Neural cell (in vitro differentiated cells): ENCODE data around the gene LMOD3.

ENCODE experiments used
- EP300 ChIP-seq: fragments of 450-650 bp; conservative IDR thresholded peaks from 2 replicates; pipeline ENCODE4 v1.6.1; 2014; ENCODE audit warnings: antibody characterized with exemption, mild to moderate bottlenecking, moderate library complexity; ENCODE audit not compliant: poor library complexity, severe bottlenecking
- EZH2 ChIP-seq: fragments of 200-600, 300-800 bp; shearing (Covaris generic), sonication (generic); IDR thresholded peaks from 2 replicates; pipeline ENCODE4 v1.6.1; 2014; ENCODE audit warnings: antibody characterized with exemption, low read length, borderline replicate concordance, mild to moderate bottlenecking; ENCODE audit not compliant: insufficient read depth, poor library complexity, severe bottlenecking
- POLR2AphosphoS5 ChIP-seq: IDR thresholded peaks from 2 replicates; pipeline ENCODE4 v1.6.1; 2012
- TAF1 ChIP-seq: IDR thresholded peaks from 2 replicates; pipeline ENCODE4 v1.6.1; 2012; ENCODE audit warnings: low read depth
- TF ChIP-seq, protein P1 (sequence below): IDR thresholded peaks from 2 replicates; pipeline ENCODE4 v1.6.1; 2012; ENCODE audit warnings: borderline replicate concordance

DNA sequence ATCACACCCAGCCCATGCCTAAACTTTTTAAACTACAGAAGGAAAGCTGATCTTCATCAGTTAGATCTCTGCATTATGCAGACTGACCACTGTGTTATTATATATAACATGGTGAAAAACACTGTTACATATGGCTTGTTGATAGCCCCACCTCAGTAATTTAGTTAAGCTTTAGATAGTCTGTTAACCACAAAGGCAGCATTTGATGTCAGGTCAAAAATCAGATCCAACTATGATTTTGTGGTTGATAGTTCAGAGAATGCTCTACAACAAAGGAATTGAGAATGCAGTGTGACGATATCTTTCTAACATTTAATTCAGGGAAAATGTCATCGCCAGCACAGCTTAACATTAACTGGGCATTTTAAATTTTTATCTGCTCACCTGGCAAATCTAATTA lies 37.7 kb upstream of the LMOD3 start:
- TF ChIP-seq EP300 (no peak), POLR2AphosphoS5 (no peak), EZH2 (no peak), TAF1 (no peak)
- TF ChIP-seq, protein P1, sequence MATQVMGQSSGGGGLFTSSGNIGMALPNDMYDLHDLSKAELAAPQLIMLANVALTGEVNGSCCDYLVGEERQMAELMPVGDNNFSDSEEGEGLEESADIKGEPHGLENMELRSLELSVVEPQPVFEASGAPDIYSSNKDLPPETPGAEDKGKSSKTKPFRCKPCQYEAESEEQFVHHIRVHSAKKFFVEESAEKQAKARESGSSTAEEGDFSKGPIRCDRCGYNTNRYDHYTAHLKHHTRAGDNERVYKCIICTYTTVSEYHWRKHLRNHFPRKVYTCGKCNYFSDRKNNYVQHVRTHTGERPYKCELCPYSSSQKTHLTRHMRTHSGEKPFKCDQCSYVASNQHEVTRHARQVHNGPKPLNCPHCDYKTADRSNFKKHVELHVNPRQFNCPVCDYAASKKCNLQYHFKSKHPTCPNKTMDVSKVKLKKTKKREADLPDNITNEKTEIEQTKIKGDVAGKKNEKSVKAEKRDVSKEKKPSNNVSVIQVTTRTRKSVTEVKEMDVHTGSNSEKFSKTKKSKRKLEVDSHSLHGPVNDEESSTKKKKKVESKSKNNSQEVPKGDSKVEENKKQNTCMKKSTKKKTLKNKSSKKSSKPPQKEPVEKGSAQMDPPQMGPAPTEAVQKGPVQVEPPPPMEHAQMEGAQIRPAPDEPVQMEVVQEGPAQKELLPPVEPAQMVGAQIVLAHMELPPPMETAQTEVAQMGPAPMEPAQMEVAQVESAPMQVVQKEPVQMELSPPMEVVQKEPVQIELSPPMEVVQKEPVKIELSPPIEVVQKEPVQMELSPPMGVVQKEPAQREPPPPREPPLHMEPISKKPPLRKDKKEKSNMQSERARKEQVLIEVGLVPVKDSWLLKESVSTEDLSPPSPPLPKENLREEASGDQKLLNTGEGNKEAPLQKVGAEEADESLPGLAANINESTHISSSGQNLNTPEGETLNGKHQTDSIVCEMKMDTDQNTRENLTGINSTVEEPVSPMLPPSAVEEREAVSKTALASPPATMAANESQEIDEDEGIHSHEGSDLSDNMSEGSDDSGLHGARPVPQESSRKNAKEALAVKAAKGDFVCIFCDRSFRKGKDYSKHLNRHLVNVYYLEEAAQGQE, result no peak
